Eye (tissue), 1 donor: Measurements from ENCODE around the gene EYA4.

Experiments used
- DNase-seq: peaks from one replicate; pipeline ENCODE4 v3.0.0-alpha.2; 2015

Gene EYA4

GRCh38 chr6:133467231-133467981, 226.2 kb downstream of the EYA4 start:
- DNase-seq: no peak

GRCh38 chr6:133467982-133468380, 226.8 kb downstream of the EYA4 start:
- no peak for DNase-seq

GRCh38 chr6:133468591-133468990, 227.4 kb downstream of the EYA4 start:
- no peak for DNase-seq

DNA sequence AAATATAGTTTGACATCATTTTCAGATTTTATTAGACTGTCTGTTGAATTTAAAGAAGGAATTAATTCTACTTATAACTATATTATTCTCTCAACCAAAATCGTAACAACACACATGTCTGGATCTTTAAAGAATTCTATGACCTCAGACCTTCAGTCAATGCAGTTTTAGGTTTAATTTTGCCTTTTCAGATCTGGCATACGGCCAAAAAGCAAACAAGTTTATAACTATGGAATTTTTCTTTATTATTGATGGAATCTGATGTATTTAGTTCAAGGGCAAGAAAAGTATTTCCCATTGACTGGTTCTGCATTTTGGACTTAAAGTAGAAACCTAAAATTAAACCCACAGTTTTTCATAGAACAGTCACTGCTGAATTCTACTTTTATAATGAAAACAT, 233.4 kb downstream of the EYA4 start:
- DNase-seq: no peak

GRCh38 chr6:133478673-133479072, 237.5 kb downstream of the EYA4 start:
- no peak for DNase-seq

GRCh38 chr6:133487174-133487573, 246.0 kb downstream of the EYA4 start:
- DNase-seq: no peak

- no peak for DNase-seq
Measured at GRCh38 chr6:133495205-133495903, 254.2 kb downstream of the EYA4 start.

GRCh38 chr6:133499662-133500061, 258.5 kb downstream of the EYA4 start:
- no peak for DNase-seq

- DNase-seq: no peak
Measured at GRCh38 chr6:133501675-133502270, 260.6 kb downstream of the EYA4 start.

DNA sequence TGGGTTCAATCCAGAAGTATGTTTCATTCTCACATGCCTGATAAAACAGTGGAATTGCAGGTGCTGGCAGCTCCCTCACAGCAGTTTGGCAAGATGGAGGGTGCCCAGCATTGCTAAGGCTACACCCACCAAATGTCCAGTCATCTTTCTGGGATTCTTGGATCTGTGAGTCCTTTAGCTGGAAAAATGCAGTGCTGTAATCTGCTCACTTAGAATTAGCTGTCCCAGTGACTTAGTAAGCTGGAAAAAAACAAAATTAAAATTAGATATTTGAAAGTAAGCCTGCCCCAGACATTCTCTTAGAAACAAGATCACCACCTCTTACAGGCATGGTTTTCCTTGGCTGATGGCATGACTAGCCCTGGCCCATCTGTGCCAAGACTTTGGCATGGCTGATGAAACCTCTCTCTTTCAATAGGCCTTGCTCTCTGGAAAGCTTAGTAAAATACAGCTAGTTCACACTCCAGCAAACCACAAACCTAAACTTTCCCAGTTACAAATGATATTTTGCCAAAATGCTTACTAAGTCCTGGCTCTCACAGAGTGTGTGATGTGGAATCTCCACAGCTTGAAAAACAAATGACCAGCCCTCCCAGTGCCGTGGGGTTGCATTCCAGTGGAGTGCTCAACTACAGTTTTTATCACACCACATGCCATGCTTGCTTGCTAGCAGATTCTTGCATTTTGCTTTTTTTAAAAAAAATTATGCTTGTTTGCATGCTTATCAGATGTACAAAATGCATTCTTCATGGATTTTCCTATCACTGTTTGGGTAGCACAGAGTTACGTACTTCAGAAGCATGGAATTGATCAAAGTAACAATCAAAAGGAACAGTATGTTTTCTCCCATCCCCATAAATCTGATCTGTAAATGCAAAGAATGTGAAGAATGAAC, 261.5 kb downstream of the EYA4 start:
- peak; percentile 73 for DNase-seq

- peak; percentile 92 for DNase-seq
Measured at GRCh38 chr6:133503336-133503729, 262.2 kb downstream of the EYA4 start.

- no peak for DNase-seq
Measured at GRCh38 chr6:133504158-133504557, 263.0 kb downstream of the EYA4 start.

GRCh38 chr6:133504761-133505160, 263.6 kb downstream of the EYA4 start:
- DNase-seq: peak; percentile 47

- DNase-seq: no peak
Measured at GRCh38 chr6:133505681-133506080, 264.5 kb downstream of the EYA4 start.

DNA sequence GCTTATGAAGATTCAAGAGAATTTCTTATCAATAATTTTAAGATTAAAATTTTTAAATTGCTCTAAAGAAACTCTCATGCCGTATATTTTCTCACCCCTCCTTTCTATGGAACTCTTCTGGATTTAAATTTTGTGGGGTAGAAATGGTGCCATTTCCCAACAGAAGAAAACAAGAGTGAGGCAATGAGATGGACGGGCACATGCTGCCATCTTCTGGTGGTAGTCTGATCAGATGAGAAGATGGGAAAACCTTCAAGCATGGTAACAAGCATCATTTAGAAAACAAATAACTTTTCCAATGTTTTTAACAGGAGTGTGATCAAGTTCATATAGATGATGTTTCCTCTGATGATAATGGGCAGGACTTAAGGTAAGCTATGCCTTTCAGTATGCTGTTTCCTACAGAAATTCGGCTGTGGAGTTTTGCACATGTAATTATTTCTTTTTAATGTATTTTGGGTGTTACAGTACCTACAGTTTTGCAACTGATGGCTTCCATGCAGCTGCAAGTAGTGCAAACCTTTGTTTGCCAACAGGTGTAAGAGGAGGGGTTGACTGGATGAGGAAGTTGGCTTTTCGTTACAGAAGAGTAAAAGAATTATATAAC, 271.4 kb downstream of the EYA4 start:
- peak; percentile 86 for DNase-seq

- no peak for DNase-seq
Measured at GRCh38 chr6:133523816-133524215, 282.7 kb downstream of the EYA4 start.

DNA sequence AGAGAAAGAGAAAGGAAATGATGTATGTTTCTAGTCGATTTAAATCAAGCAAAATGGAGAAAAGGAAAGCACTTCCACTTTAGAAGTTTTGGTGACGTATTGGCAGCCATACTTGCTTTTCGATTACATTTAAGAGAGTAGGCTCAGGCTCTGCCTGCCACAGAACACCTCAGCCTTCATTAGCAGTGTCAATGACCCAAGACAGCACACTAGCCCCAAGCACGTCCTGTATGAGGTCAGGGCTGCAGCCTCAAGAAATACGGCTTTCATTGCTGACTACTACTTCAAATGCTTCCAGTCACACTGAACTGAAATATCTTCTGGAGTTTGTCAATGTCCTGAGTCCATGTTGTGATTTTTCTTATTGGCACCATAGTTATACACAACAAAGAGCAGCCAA, 285.3 kb downstream of the EYA4 start:
- no peak for DNase-seq

DNA sequence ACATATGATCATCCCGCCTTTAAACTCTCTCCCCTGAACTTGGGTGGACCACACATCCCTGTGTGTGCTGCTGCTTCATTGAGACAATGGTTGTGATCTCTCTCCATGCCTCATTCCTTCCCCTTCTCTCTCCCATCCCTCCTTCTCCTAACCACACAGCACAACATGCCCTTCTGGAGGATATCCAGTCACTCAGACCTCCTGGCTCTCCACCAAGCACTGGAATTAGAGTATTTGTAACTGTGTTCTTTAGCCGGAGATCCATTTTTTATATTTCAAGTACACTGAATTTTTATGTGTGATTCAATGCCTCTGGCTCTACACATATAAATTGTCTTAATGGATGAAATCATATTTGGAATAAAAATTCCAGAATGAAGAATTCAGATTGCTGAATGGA, 287.4 kb downstream of the EYA4 start:
- DNase-seq: no peak

- no peak for DNase-seq
Measured at GRCh38 chr6:133532908-133533307, 291.8 kb downstream of the EYA4 start.

DNA sequence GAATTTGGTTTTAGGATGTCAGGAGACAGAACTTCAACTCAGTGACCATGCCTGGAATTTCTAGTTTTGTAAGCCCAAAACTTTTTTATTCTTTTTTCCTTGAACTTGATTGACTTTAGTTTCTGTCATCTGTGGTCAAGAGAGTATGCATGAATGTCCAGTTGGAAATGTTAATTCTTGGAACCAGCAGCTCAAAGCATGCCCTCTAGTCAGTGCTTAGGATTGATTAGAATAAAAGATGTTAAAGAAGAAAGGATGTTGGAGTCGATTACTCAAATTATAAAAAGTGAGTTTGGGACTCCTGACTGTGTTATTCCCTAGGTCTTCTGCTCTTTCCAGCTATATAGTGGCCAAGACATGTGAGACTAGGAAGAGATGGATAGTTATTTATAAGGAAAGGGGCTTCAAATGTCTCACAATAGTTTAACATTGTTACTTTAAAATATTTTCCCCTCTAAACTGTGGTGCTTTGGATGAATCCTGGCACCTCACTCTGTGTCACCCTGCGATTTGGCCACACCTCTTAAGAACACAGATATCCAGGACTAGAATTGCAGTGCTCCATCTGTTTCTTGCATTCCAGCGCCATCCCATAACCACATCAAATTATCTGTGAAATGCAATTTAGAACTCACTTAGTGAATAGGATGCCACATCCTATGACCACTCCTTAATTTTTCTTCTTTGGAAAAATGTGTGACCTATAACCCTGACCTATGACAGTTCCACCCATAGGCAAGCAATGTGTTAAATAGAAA, 298.5 kb downstream of the EYA4 start:
- no peak for DNase-seq

- DNase-seq: no peak
Measured at GRCh38 chr6:133540361-133540760, 299.2 kb downstream of the EYA4 start.

GRCh38 chr6:133541040-133541439, 299.9 kb downstream of the EYA4 start:
- no peak for DNase-seq
